Measurements from ENCODE around the gene DAB2IP. TPM values are rescaled to one million over a fixed set of nuclear protein-coding genes. Genes with fewer than 3 reads are reported as not detected.

DAB2IP gene
- total RNA-seq, 1 experiment from 2014 or later, result 56.3 TPM

- intact Hi-C loops (cut with micrococcal nuclease; ENCODE audit: unreplicated experiment), result no loop called here
- Mint-ChIP-seq H3K36me3 (ENCODE audit: insufficient read depth, unreplicated experiment) (no peaks in the 10 kb centered on the region), H3K27ac (ENCODE audit: unreplicated experiment) (no peak overlapping the region), H3K9me3 (ENCODE audit: low read depth, unreplicated experiment) (no peaks in the 10 kb centered on the region), H3K27me3 (ENCODE audit: unreplicated experiment) (no peaks in the 10 kb centered on the region), H3K4me1 (ENCODE audit: low read depth, unreplicated experiment) (no peaks in the 10 kb centered on the region), H3K4me3 (ENCODE audit: low read depth, unreplicated experiment) (no peak overlapping the region)
- CTCF ChIA-PET, result no interaction called here
- DNase-seq, result no peak
- BruUV-seq (replicated peaks), result no TSS peak
- TF ChIP-seq CTCF (IDR thresholded peaks at IDR 0.05; ENCODE audit: unreplicated experiment), result no peak
Observed at GRCh38 chr9:121707477-121708424, 56.3 kb downstream of the DAB2IP start.

- no peak for TF ChIP-seq CTCF (IDR thresholded peaks at IDR 0.05; ENCODE audit: unreplicated experiment)
Observed at GRCh38 chr9:121708768-121709488, 57.5 kb downstream of the DAB2IP start.

GRCh38 chr9:121709798-121710197 lies 58.4 kb downstream of the DAB2IP start:
- intact Hi-C loops (cut with micrococcal nuclease; ENCODE audit: unreplicated experiment), result no loop called here
- Mint-ChIP-seq H3K9me3 (ENCODE audit: low read depth, unreplicated experiment) (no peaks in the 10 kb centered on the region), H3K4me3 (ENCODE audit: low read depth, unreplicated experiment) (no peak overlapping the region), H3K4me1 (ENCODE audit: low read depth, unreplicated experiment) (peaks cover 10% of the 10 kb centered on the region), H3K27me3 (ENCODE audit: unreplicated experiment) (no peaks in the 10 kb centered on the region), H3K36me3 (ENCODE audit: insufficient read depth, unreplicated experiment) (no peaks in the 10 kb centered on the region), H3K27ac (ENCODE audit: unreplicated experiment) (no peak overlapping the region)
- BruUV-seq (replicated peaks), result no TSS peak
- CTCF ChIA-PET, result interaction anchor here (1.2 kb wide), 1 partner anchor 16 kb away, joined by 3 read pairs; no protein-coding TSS in a partner anchor
- DNase-seq, result no peak
- TF ChIP-seq CTCF (IDR thresholded peaks at IDR 0.05; ENCODE audit: unreplicated experiment), result no peak

More at GRCh38 chr9:121708768-121709488, 57.5 kb downstream of the DAB2IP start:
- H3K9me3 Mint-ChIP-seq (ENCODE audit: low read depth, unreplicated experiment), result no peaks in the 10 kb centered on the region
- peaks cover 5% of the 10 kb centered on the region for H3K4me1 Mint-ChIP-seq (ENCODE audit: low read depth, unreplicated experiment)
- H3K27me3 Mint-ChIP-seq (ENCODE audit: unreplicated experiment), result no peaks in the 10 kb centered on the region
- no peak for DNase-seq
- CTCF ChIA-PET, result interaction anchor here (0.6 to 1.2 kb wide), 2 partner anchors 15 to 263 kb away, joined by 3 to 4 read pairs; no protein-coding TSS in a partner anchor
- no peak overlapping the region for H3K4me3 Mint-ChIP-seq (ENCODE audit: low read depth, unreplicated experiment)
- no peaks in the 10 kb centered on the region for H3K36me3 Mint-ChIP-seq (ENCODE audit: insufficient read depth, unreplicated experiment)
- no peak overlapping the region for H3K27ac Mint-ChIP-seq (ENCODE audit: unreplicated experiment)
- no TSS peak for BruUV-seq (replicated peaks)
- intact Hi-C loops (cut with micrococcal nuclease; ENCODE audit: unreplicated experiment), result no loop called here

- CTCF ChIA-PET, result no interaction called here
- BruUV-seq (replicated peaks), result no TSS peak
- no peak for DNase-seq
Observed at GRCh38 chr9:121711281-121711680, 59.8 kb downstream of the DAB2IP start.

More at GRCh38 chr9:121711281-121711680, 59.8 kb downstream of the DAB2IP start:
- peaks cover 10% of the 10 kb centered on the region for H3K4me1 Mint-ChIP-seq (ENCODE audit: low read depth, unreplicated experiment)
- H3K9me3 Mint-ChIP-seq (ENCODE audit: low read depth, unreplicated experiment), result no peaks in the 10 kb centered on the region
- no peaks in the 10 kb centered on the region for H3K36me3 Mint-ChIP-seq (ENCODE audit: insufficient read depth, unreplicated experiment)
- no peak overlapping the region for H3K4me3 Mint-ChIP-seq (ENCODE audit: low read depth, unreplicated experiment)
- TF ChIP-seq CTCF (IDR thresholded peaks at IDR 0.05; ENCODE audit: unreplicated experiment), result no peak
- H3K27me3 Mint-ChIP-seq (ENCODE audit: unreplicated experiment), result no peaks in the 10 kb centered on the region
- H3K27ac Mint-ChIP-seq (ENCODE audit: unreplicated experiment), result no peak overlapping the region
- intact Hi-C loops (cut with micrococcal nuclease; ENCODE audit: unreplicated experiment), result no loop called here

All from Calu3 (cell line).